ENCODE results near the gene CALD1.

GRCh38 chr7:134870781-134871180 lies 91.3 kb downstream of the CALD1 start:
- TF ChIP-seq POLR2AphosphoS5 (IDR thresholded peaks at IDR 0.05), result no peak
- TF ChIP-seq CTCF (IDR thresholded peaks at IDR 0.05), result no peak
- no peak for TF ChIP-seq POLR2A (IDR thresholded peaks at IDR 0.05)

All from prostate gland (tissue), 2 donors.